ENCODE measurements around the gene PTPRN2.

- no peak for TF ChIP-seq EZH2 (IDR thresholded peaks at IDR 0.05; ENCODE audit: borderline replicate concordance, low read depth, low read length, poor library complexity, severe bottlenecking)
- TF ChIP-seq CTCF (conservative IDR thresholded peaks at IDR 0.05; ENCODE audit: low read depth, low read length) = no peak
These were observed 696.7 kb downstream of the PTPRN2 start for GRCh38 chr7:157890921-157891401.

Data from A673 (cell line).